ENCODE results near the gene RASAL2. TPM values are rescaled to one million over a fixed set of nuclear protein-coding genes. Genes with fewer than 3 reads are reported as not detected.

RASAL2 gene
- total RNA-seq, 1 experiment from 2014 or later = 22.2 TPM

DNA sequence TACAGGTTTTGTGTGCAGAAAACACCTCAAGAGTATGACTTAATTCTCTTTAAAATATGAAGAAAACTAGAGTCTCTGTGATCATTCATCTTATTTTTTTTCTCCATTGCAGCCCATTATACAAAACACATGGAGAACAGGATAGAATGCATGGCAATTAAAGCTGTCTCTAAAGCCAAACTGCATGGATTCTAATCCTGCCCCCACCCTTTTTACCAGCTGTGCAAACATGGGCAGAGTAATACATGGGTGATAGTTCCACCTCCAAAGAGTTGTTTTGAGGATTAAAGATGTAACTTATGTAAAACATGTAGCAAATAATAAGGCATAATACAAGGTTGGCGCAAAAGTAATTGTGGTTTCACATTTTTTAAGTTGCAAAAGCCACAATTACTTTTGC, 288.5 kb downstream of the RASAL2 start:
- Histone ChIP-seq H2AK5ac (ENCODE audit: insufficient read length, low read length) (no peak overlapping the region), H2BK12ac (ENCODE audit: insufficient read length, low read depth, low read length) (no peak overlapping the region), H3K14ac (ENCODE audit: insufficient read depth, low read length) (no peak overlapping the region), H4K20me1 (ENCODE audit: control insufficient read depth, insufficient read depth, insufficient read length) (no peaks in the 10 kb centered on the region), H3K27ac (ENCODE audit: insufficient read length, low read depth, low read length) (no peak overlapping the region), H4K5ac (ENCODE audit: insufficient read length, low read depth, low read length) (no peak overlapping the region), H3K23me2 (ENCODE audit: insufficient read length, low read depth, low read length, poor library complexity, severe bottlenecking) (no peaks in the 10 kb centered on the region), H2BK15ac (ENCODE audit: low read depth, low read length) (no peak overlapping the region), H2AFZ (ENCODE audit: low read length) (no peak overlapping the region), H3K56ac (ENCODE audit: insufficient read length, low read depth, low read length) (no peak overlapping the region), H2BK5ac (ENCODE audit: insufficient read length, low read length) (no peak overlapping the region), H3K4me1 (ENCODE audit: insufficient read depth, low read length) (no peaks in the 10 kb centered on the region; the same call in 1 of the 2 replicates), H3K27me3 (ENCODE audit: insufficient read depth, low read length) (no peaks in the 10 kb centered on the region), H3K9me3 (ENCODE audit: control insufficient read depth, low read depth, low read length) (no peaks in the 10 kb centered on the region), H4K8ac (replicated peaks; ENCODE audit: insufficient read length, low read depth, low read length) (no peak overlapping the region), H3K4ac (ENCODE audit: low read depth, low read length) (no peak overlapping the region), H3T11ph (ENCODE audit: low read length) (no peak overlapping the region), H3K4me2 (ENCODE audit: insufficient read depth, insufficient read length, low read length) (no peak overlapping the region), H2BK120ac (ENCODE audit: low read depth, low read length, poor library complexity, severe bottlenecking) (no peak overlapping the region), H4K91ac (ENCODE audit: insufficient read length, low read depth, low read length) (no peak overlapping the region), H3K18ac (ENCODE audit: insufficient read length, low read depth, low read length) (no peak overlapping the region), H3K79me1 (ENCODE audit: insufficient read depth, low read depth, low read length, poor library complexity, severe bottlenecking) (no peaks in the 10 kb centered on the region), H2BK20ac (ENCODE audit: low read depth, low read length, poor library complexity, severe bottlenecking) (no peak overlapping the region), H3K23ac (ENCODE audit: insufficient read length, low read depth, low read length) (no peak overlapping the region), H3K9ac (ENCODE audit: extremely low read depth, insufficient read length, low read length) (no peak overlapping the region), H3K79me2 (ENCODE audit: insufficient read depth, low read length) (no peaks in the 10 kb centered on the region)
- DNase-seq = no peak
- H3K27me3 Mint-ChIP-seq (ENCODE audit: low read depth) = no peaks in the 10 kb centered on the region
- peaks cover 9 to 13% of the 10 kb centered on the region in 2 experiments for H3K4me1 Mint-ChIP-seq
- H3K4me3 Mint-ChIP-seq = no peak overlapping the region
- WGBS (ENCODE audit: extremely low coverage, insufficient read length, low lambda C conversion rate) = no CpG with 5 or more reads among the region's 1 CpG
- no peaks in the 10 kb centered on the region for H3K36me3 Mint-ChIP-seq (ENCODE audit: insufficient read depth in 1 of 3, low read depth in 3 of 3)
- TF ChIP-seq, protein P1, sequence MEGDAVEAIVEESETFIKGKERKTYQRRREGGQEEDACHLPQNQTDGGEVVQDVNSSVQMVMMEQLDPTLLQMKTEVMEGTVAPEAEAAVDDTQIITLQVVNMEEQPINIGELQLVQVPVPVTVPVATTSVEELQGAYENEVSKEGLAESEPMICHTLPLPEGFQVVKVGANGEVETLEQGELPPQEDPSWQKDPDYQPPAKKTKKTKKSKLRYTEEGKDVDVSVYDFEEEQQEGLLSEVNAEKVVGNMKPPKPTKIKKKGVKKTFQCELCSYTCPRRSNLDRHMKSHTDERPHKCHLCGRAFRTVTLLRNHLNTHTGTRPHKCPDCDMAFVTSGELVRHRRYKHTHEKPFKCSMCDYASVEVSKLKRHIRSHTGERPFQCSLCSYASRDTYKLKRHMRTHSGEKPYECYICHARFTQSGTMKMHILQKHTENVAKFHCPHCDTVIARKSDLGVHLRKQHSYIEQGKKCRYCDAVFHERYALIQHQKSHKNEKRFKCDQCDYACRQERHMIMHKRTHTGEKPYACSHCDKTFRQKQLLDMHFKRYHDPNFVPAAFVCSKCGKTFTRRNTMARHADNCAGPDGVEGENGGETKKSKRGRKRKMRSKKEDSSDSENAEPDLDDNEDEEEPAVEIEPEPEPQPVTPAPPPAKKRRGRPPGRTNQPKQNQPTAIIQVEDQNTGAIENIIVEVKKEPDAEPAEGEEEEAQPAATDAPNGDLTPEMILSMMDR (conservative IDR thresholded peaks at IDR 0.05) = no peak
- no peak overlapping the region; a peak in 1 of 7 replicates for H3K27ac Mint-ChIP-seq
- H3K9me3 Mint-ChIP-seq = no peaks in the 10 kb centered on the region
